ENCODE data around the gene LIN7A. TPM values are rescaled to one million over a fixed set of nuclear protein-coding genes. Genes with fewer than 3 reads are reported as not detected.

LIN7A gene
- total and polyA plus RNA-seq, 2 experiments from 2014 or later = 5.2 to 9.9 TPM

DNA sequence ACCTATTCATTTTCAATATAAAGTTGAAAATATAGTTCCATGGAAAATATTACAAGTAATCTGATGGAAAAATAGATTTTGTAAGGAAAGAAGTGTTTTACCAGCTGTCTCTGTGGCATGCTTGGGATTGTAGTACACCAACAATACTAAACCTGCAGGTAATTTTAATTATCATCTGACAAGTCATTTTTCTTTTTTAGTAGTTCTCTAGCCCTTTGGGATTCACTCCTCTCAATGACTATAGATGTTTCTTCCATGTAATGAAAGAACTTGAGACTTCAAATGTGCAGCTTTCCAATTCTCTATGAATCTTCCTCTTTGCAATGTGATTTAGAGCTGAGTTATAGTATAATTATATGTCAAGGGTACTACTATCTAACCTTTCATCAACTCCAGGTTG lies 14.7 kb upstream of the LIN7A start:
- Histone ChIP-seq H2AFZ (no peak overlapping the region), H3K79me2 (no peaks in the 10 kb centered on the region), H3K36me3 (replicated peaks; ENCODE audit: insufficient read depth, low read depth) (no peaks in the 10 kb centered on the region), H3K27me3 (no peaks in the 10 kb centered on the region), H3K9me3 (ENCODE audit: low read depth) (no peaks in the 10 kb centered on the region), H3K9me2 (replicated peaks; ENCODE audit: insufficient read depth) (no peaks in the 10 kb centered on the region), H4K20me1 (ENCODE audit: insufficient read depth, poor library complexity, severe bottlenecking) (no peaks in the 10 kb centered on the region), H3K4me1 (ENCODE audit: insufficient read depth) (no peaks in the 10 kb centered on the region), H3K27ac (no peak overlapping the region), H3K4me2 (no peak overlapping the region), H3K4me3 (no peak overlapping the region)
- DNase-seq (ENCODE audit: low spot score) = no peak
- TF ChIP-seq, protein P1, sequence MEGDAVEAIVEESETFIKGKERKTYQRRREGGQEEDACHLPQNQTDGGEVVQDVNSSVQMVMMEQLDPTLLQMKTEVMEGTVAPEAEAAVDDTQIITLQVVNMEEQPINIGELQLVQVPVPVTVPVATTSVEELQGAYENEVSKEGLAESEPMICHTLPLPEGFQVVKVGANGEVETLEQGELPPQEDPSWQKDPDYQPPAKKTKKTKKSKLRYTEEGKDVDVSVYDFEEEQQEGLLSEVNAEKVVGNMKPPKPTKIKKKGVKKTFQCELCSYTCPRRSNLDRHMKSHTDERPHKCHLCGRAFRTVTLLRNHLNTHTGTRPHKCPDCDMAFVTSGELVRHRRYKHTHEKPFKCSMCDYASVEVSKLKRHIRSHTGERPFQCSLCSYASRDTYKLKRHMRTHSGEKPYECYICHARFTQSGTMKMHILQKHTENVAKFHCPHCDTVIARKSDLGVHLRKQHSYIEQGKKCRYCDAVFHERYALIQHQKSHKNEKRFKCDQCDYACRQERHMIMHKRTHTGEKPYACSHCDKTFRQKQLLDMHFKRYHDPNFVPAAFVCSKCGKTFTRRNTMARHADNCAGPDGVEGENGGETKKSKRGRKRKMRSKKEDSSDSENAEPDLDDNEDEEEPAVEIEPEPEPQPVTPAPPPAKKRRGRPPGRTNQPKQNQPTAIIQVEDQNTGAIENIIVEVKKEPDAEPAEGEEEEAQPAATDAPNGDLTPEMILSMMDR (IDR thresholded peaks at IDR 0.05; ENCODE audit: poor library complexity) = no peak
- TF ChIP-seq EZH2phosphoT487 (IDR thresholded peaks at IDR 0.05; ENCODE audit: low read depth, severe bottlenecking, unreplicated experiment) (no peak), EZH2 (IDR thresholded peaks at IDR 0.05; ENCODE audit: borderline replicate concordance) (no peak)

DNA sequence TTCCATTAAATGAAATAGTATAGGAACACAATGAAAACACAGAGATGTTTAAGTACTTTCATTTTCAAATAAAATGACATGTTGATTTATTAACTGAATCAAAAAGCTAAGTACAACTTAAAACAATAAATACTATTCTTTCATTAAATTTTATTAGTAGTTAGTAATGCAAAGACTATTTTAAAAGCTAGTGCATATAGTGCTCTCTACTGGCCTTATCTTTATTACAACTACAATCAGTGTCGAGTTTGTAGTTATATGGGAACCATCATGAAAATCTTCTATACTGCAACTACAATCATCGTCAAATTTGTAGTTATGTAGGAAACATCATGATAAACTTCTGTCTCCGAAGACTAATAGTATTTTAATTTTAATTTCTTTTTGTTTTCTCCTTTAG lies 8.9 kb upstream of the LIN7A start:
- DNase-seq (ENCODE audit: low spot score) = no peak
- H3K9me3 ChIP-seq (ENCODE audit: low read depth) = no peaks in the 10 kb centered on the region
- no peak overlapping the region for H3K4me3 ChIP-seq
- TF ChIP-seq, protein P1 (IDR thresholded peaks at IDR 0.05; ENCODE audit: poor library complexity) = peak; percentile 51
- TF ChIP-seq EZH2phosphoT487 (IDR thresholded peaks at IDR 0.05; ENCODE audit: low read depth, severe bottlenecking, unreplicated experiment) (no peak), EZH2 (IDR thresholded peaks at IDR 0.05; ENCODE audit: borderline replicate concordance) (no peak)
- no peaks in the 10 kb centered on the region for H3K36me3 ChIP-seq (replicated peaks; ENCODE audit: insufficient read depth, low read depth)
- H3K79me2 ChIP-seq = no peaks in the 10 kb centered on the region
- H3K4me1 ChIP-seq (ENCODE audit: insufficient read depth) = no peaks in the 10 kb centered on the region
- H4K20me1 ChIP-seq (ENCODE audit: insufficient read depth, poor library complexity, severe bottlenecking) = no peaks in the 10 kb centered on the region
- no peak overlapping the region for H3K27ac ChIP-seq
- H2AFZ ChIP-seq = no peak overlapping the region
- H3K9me2 ChIP-seq (replicated peaks; ENCODE audit: insufficient read depth) = no peaks in the 10 kb centered on the region
- H3K27me3 ChIP-seq = no peaks in the 10 kb centered on the region
- 44% methylated on average over 3 of the region's 3 CpGs for WGBS (ENCODE audit: low lambda C conversion rate, missing lambda C conversion rate)
- H3K4me2 ChIP-seq = no peak overlapping the region

DNA sequence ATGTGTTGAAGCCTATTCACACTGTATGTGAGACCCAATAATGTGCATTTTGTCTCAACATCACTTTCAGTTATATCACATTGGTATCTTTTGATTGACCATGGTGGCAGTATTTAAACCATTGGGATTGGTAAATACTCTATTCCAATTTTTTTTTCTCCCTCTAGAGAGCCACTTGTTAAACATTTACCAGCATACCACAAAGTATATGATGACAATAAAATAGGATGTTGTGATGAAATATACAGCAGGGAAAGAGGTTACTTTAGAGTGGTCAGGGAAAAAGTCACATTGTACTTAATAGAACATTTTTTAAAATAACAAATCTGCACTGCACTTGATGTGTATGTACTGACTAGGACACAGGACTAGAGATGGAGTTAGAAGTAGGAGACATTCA lies 5.6 kb upstream of the LIN7A start:
- TF ChIP-seq EZH2 (IDR thresholded peaks at IDR 0.05; ENCODE audit: borderline replicate concordance) (no peak), EZH2phosphoT487 (IDR thresholded peaks at IDR 0.05; ENCODE audit: low read depth, severe bottlenecking, unreplicated experiment) (no peak)
- TF ChIP-seq, protein P1 (IDR thresholded peaks at IDR 0.05; ENCODE audit: poor library complexity) = no peak
- Histone ChIP-seq H3K27me3 (peaks cover 4% of the 10 kb centered on the region), H4K20me1 (ENCODE audit: insufficient read depth, poor library complexity, severe bottlenecking) (no peaks in the 10 kb centered on the region), H3K79me2 (no peaks in the 10 kb centered on the region), H3K9me3 (ENCODE audit: low read depth) (no peaks in the 10 kb centered on the region), H3K4me2 (no peak overlapping the region), H3K9me2 (replicated peaks; ENCODE audit: insufficient read depth) (no peaks in the 10 kb centered on the region), H3K36me3 (replicated peaks; ENCODE audit: insufficient read depth, low read depth) (no peaks in the 10 kb centered on the region), H2AFZ (no peak overlapping the region), H3K4me3 (no peak overlapping the region), H3K4me1 (ENCODE audit: insufficient read depth) (no peaks in the 10 kb centered on the region), H3K27ac (no peak overlapping the region)
- DNase-seq (ENCODE audit: low spot score) = no peak

DNA sequence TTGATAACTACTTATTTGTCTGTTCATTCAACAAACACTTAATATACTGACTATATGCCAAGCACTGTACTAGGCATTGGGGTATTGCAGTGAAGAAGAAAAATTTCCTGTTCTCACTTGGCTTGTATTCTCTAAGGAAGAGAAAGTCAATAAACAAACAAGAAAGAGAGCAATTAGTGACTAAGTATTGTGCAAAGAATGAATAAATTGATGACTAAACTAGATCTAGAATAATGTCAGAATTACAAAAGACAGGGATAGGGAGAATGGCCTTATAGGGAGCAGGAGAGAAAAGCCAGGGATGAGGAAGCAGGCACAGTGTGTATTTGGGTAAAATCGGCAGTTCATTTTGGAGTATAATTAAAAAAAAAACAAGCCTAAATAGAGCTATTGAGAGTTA lies 4.2 kb upstream of the LIN7A start:
- TF ChIP-seq, protein P1 (IDR thresholded peaks at IDR 0.05; ENCODE audit: poor library complexity) = no peak
- TF ChIP-seq EZH2phosphoT487 (IDR thresholded peaks at IDR 0.05; ENCODE audit: low read depth, severe bottlenecking, unreplicated experiment) = no peak
- no peak for TF ChIP-seq EZH2 (IDR thresholded peaks at IDR 0.05; ENCODE audit: borderline replicate concordance)
- no peaks in the 10 kb centered on the region for H3K4me1 ChIP-seq (ENCODE audit: insufficient read depth)

More for the DNA sequence above, 4.2 kb upstream of the LIN7A start:
- Histone ChIP-seq H3K9me3 (ENCODE audit: low read depth) (no peaks in the 10 kb centered on the region), H3K36me3 (replicated peaks; ENCODE audit: insufficient read depth, low read depth) (no peaks in the 10 kb centered on the region), H3K9me2 (replicated peaks; ENCODE audit: insufficient read depth) (no peaks in the 10 kb centered on the region), H3K27ac (no peak overlapping the region), H3K27me3 (peaks cover 6% of the 10 kb centered on the region), H2AFZ (no peak overlapping the region), H3K79me2 (no peaks in the 10 kb centered on the region), H4K20me1 (ENCODE audit: insufficient read depth, poor library complexity, severe bottlenecking) (no peaks in the 10 kb centered on the region), H3K4me3 (no peak overlapping the region), H3K4me2 (no peak overlapping the region)
- no peak for DNase-seq (ENCODE audit: low spot score)
- WGBS (ENCODE audit: low lambda C conversion rate, missing lambda C conversion rate) = 95% methylated on average over 1 of the region's 1 CpG
